ENCODE measurements around the gene RAET1E. TPM values are rescaled to one million over a fixed set of nuclear protein-coding genes. Genes with fewer than 3 reads are reported as not detected.

Gene RAET1E
- total and polyA plus RNA-seq, 2 experiments from 2014 or later: not detected

DNA sequence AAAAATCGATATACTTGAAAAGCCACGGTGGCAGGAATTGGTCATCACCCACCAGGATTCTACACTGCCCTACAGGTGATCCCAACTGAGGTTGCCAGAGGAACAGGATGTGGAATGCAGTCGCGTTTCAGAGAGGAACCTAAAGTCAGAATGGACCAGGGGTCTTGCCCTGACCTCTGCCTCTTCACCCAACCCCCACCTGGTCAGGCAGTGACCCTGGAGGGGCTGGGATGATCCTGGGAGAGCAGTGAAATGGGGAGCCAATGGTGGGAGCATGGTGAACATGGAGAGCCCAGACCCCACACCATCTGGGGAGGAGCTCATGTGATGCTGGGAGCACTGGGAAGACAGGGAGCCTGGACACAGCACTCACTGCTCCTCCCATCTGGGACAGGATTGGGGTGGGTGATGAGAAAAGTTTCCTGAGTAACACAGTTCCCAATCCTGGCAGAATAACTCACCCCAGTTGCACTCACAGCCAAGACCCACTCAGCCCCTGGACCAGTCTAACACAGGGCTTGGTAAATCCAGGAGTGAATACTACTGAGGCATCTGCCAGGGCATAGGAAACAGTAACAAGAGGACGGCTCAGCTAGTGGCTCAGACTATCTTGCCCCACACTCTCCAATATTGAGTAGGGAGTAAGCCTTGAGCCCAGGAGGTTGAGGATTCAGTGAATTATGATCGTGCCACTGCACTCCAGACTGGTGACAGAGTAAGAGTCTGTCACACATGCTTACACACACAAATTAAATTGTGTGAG, 42.2 kb upstream of the RAET1E start:
- Mint-ChIP-seq H3K9me3 (peaks cover 2% of the 10 kb centered on the region), H3K4me1 (peaks cover 11% of the 10 kb centered on the region), H3K36me3 (ENCODE audit: low read depth) (no peaks in the 10 kb centered on the region; the same call in 2 of the 3 replicates), H3K27ac (no peak overlapping the region), H3K4me3 (peak overlapping the region; percentile 35; the same call in 1 of the 3 replicates), H3K27me3 (ENCODE audit: insufficient read depth, low read depth, poor library complexity) (peaks cover 92% of the 10 kb centered on the region)
- H4K20me1 ChIP-seq (replicated peaks; ENCODE audit: insufficient read depth): no peaks in the 10 kb centered on the region; the same call in 1 of the 2 replicates
- H3K36me3 ChIP-seq (ENCODE audit: insufficient read depth): no peaks in the 10 kb centered on the region
- no peaks in the 10 kb centered on the region for H3K9me2 ChIP-seq (ENCODE audit: insufficient read depth)
- H3K4me2 ChIP-seq: no peak overlapping the region
- ATAC-seq (no peak), DNase-seq (ENCODE audit: low spot score) (no peak)
- no peaks in the 10 kb centered on the region for H3F3A ChIP-seq (replicated peaks; ENCODE audit: low read depth)
- TF ChIP-seq ZNF114 (CRISPR knock-in tag; IDR thresholded peaks at IDR 0.05) (no peak), NANOG (IDR thresholded peaks at IDR 0.05; ENCODE audit: borderline replicate concordance) (no peak), EZH2 (IDR thresholded peaks at IDR 0.05; ENCODE audit: low read depth, unreplicated experiment) (peak; percentile 55)
- no peak overlapping the region for H3K4me3 ChIP-seq
- H2AFZ ChIP-seq: no peak overlapping the region
- peaks cover 8% of the 10 kb centered on the region; the same call in 1 of the 2 replicates for H3K4me1 ChIP-seq (ENCODE audit: insufficient read depth)
- no peaks in the 10 kb centered on the region for H3K79me2 ChIP-seq (replicated peaks; ENCODE audit: insufficient read depth)
- peaks cover 90% of the 10 kb centered on the region for H3K27me3 ChIP-seq (ENCODE audit: insufficient read depth)
- no peak overlapping the region for H3K27ac ChIP-seq (ENCODE audit: low read depth)

DNA sequence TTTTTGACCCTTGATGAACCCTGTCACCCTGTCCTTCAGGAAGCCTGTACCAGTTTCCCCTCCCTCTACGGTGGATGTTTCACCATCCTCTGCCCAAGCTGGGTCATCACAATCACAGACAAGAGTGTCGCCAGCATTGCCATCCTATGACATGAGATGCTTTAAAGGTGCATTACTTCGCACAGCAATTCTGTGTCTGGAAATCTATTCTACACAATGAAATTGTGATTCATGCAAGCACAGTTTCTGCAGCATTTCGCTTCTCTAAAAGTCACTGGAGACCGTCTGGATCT, 41.4 kb upstream of the RAET1E start:
- peaks cover 99% of the 10 kb centered on the region for H3K27me3 Mint-ChIP-seq (ENCODE audit: insufficient read depth, low read depth, poor library complexity)
- peak overlapping the region; percentile 57; the same call in 1 of the 2 replicates for H3K4me3 ChIP-seq
- DNase-seq (ENCODE audit: low spot score) (no peak), ATAC-seq (no peak)
- no peak overlapping the region for H3K27ac Mint-ChIP-seq
- no peaks in the 10 kb centered on the region for H3K9me2 ChIP-seq (ENCODE audit: insufficient read depth)
- H3F3A ChIP-seq (replicated peaks; ENCODE audit: low read depth): no peaks in the 10 kb centered on the region
- H3K36me3 ChIP-seq (ENCODE audit: insufficient read depth): no peaks in the 10 kb centered on the region
- H3K4me1 ChIP-seq (ENCODE audit: insufficient read depth): peaks cover 8% of the 10 kb centered on the region; the same call in 1 of the 2 replicates
- no peak overlapping the region for H2AFZ ChIP-seq
- H4K20me1 ChIP-seq (replicated peaks; ENCODE audit: insufficient read depth): no peaks in the 10 kb centered on the region; the same call in 1 of the 2 replicates
- H3K27me3 ChIP-seq (ENCODE audit: insufficient read depth): peaks cover 98% of the 10 kb centered on the region
- peak overlapping the region; percentile 84 for H3K4me2 ChIP-seq
- TF ChIP-seq EZH2 (IDR thresholded peaks at IDR 0.05; ENCODE audit: low read depth, unreplicated experiment) (no peak), POLR2AphosphoS5 (IDR thresholded peaks at IDR 0.05; ENCODE audit: low read depth) (no peak)
- H3K79me2 ChIP-seq (replicated peaks; ENCODE audit: insufficient read depth): no peaks in the 10 kb centered on the region
- no peaks in the 10 kb centered on the region; the same call in 2 of the 3 replicates for H3K36me3 Mint-ChIP-seq (ENCODE audit: low read depth)
- H3K4me3 Mint-ChIP-seq: peak overlapping the region; percentile 69
- H3K9me3 Mint-ChIP-seq: peaks cover 2% of the 10 kb centered on the region
- H3K4me1 Mint-ChIP-seq: peaks cover 11% of the 10 kb centered on the region
- H3K27ac ChIP-seq (ENCODE audit: low read depth): no peak overlapping the region

- Histone ChIP-seq H3K36me3 (ENCODE audit: insufficient read depth) (no peaks in the 10 kb centered on the region), H4K20me1 (replicated peaks; ENCODE audit: insufficient read depth) (no peaks in the 10 kb centered on the region; the same call in 1 of the 2 replicates), H3K79me2 (replicated peaks; ENCODE audit: insufficient read depth) (no peaks in the 10 kb centered on the region), H3K4me2 (peak overlapping the region; percentile 84), H3K4me3 (peak overlapping the region; percentile 57), H3K27ac (ENCODE audit: low read depth) (no peak overlapping the region), H3K9me2 (ENCODE audit: insufficient read depth) (no peaks in the 10 kb centered on the region), H3F3A (replicated peaks; ENCODE audit: low read depth) (no peaks in the 10 kb centered on the region), H3K4me1 (ENCODE audit: insufficient read depth) (peaks cover 8% of the 10 kb centered on the region; the same call in 1 of the 2 replicates), H3K27me3 (ENCODE audit: insufficient read depth) (peaks cover 94% of the 10 kb centered on the region), H2AFZ (peak overlapping the region; percentile 88)
- ATAC-seq (no peak; the same call in 1 of the 3 replicates), DNase-seq (ENCODE audit: low spot score) (no peak)
- H3K4me1 Mint-ChIP-seq: peaks cover 11% of the 10 kb centered on the region
- H3K4me3 Mint-ChIP-seq: peak overlapping the region; percentile 72
- TF ChIP-seq ZNF114 (CRISPR knock-in tag; IDR thresholded peaks at IDR 0.05): no peak
- TF ChIP-seq EZH2 (IDR thresholded peaks at IDR 0.05; ENCODE audit: low read depth, unreplicated experiment): peak; percentile 96
- TF ChIP-seq EZH2phosphoT487 (IDR thresholded peaks at IDR 0.05; ENCODE audit: unreplicated experiment): peak; percentile 94
- no peak for TF ChIP-seq NANOG (IDR thresholded peaks at IDR 0.05; ENCODE audit: borderline replicate concordance)
- TF ChIP-seq ZNF331 (CRISPR knock-in tag; IDR thresholded peaks at IDR 0.05; ENCODE audit: low read depth): no peak
- no peak for TF ChIP-seq REST (IDR thresholded peaks at IDR 0.05; ENCODE audit: unreplicated experiment)
- peaks cover 2% of the 10 kb centered on the region for H3K9me3 Mint-ChIP-seq
- H3K36me3 Mint-ChIP-seq (ENCODE audit: low read depth): no peaks in the 10 kb centered on the region; the same call in 2 of the 3 replicates
- H3K27ac Mint-ChIP-seq: no peak overlapping the region
- peaks cover 96% of the 10 kb centered on the region for H3K27me3 Mint-ChIP-seq (ENCODE audit: insufficient read depth, low read depth, poor library complexity)
These were observed 40.9 kb upstream of the RAET1E start for GRCh38 chr6:149938571-149939355.
